RKO (cell line): ENCODE results near the gene MOV10L1.

Source experiments
- DNase-seq: peaks from one replicate; pipeline ENCODE4 v3.0.0-alpha.2; 2016; ENCODE audit warnings: low spot score

The MOV10L1 gene

GRCh38 chr22:50089682-50090411 is at the start of gene MOV10L1:
Gene MOV10L1 (plus strand): TSS chr22:50090006. CDS start chr22:50090089, 83 bp downstream.
- DNase-seq: no peak

- DNase-seq: no peak
Observed at GRCh38 chr22:50040717-50041116, 49.1 kb upstream of the MOV10L1 start.

GRCh38 chr22:50041361-50042065 is 48.3 kb upstream of the MOV10L1 start:
- no peak for DNase-seq

- DNase-seq: no peak
Observed at GRCh38 chr22:50044485-50045118, 45.2 kb upstream of the MOV10L1 start.

GRCh38 chr22:50045211-50046018 is 44.4 kb upstream of the MOV10L1 start:
- DNase-seq: no peak

GRCh38 chr22:50046019-50046415 is 43.8 kb upstream of the MOV10L1 start:
- DNase-seq: no peak

GRCh38 chr22:50046481-50047245 is 43.1 kb upstream of the MOV10L1 start:
- no peak for DNase-seq

GRCh38 chr22:50047346-50047745 is 42.5 kb upstream of the MOV10L1 start:
- DNase-seq: no peak

- DNase-seq: no peak
Observed at GRCh38 chr22:50048061-50048765, 41.6 kb upstream of the MOV10L1 start.

GRCh38 chr22:50048836-50049235 is 41.0 kb upstream of the MOV10L1 start:
- no peak for DNase-seq

GRCh38 chr22:50049299-50050195 is 40.3 kb upstream of the MOV10L1 start:
- DNase-seq: no peak

- DNase-seq: no peak
Observed at GRCh38 chr22:50051930-50052329, 37.9 kb upstream of the MOV10L1 start.

GRCh38 chr22:50053861-50054260 is 35.9 kb upstream of the MOV10L1 start:
- DNase-seq: no peak

GRCh38 chr22:50056214-50056972 is 33.4 kb upstream of the MOV10L1 start:
- no peak for DNase-seq

GRCh38 chr22:50057278-50058060 is 32.3 kb upstream of the MOV10L1 start:
- no peak for DNase-seq

- no peak for DNase-seq
Observed at GRCh38 chr22:50058061-50058905, 31.5 kb upstream of the MOV10L1 start, which contains the start of gene TTLL8. Gene TTLL8 (minus strand): TSS chr22:50058298.
